ENCODE measurements around the gene VSIR.

The VSIR gene

GRCh38 chr10:71727105-71727737 is 46.1 kb downstream of the VSIR start:
- DNase-seq = no peak

- DNase-seq = no peak
Observed at GRCh38 chr10:71726580-71727104, 46.7 kb downstream of the VSIR start.

GRCh38 chr10:71725998-71726579 is 47.2 kb downstream of the VSIR start:
- DNase-seq = no peak

- no peak for DNase-seq
Observed at GRCh38 chr10:71725249-71725648, 48.1 kb downstream of the VSIR start.

GRCh38 chr10:71724539-71724938 is 48.8 kb downstream of the VSIR start:
- no peak for DNase-seq

- DNase-seq = no peak
Observed at GRCh38 chr10:71723311-71723710, 50.0 kb downstream of the VSIR start.

GRCh38 chr10:71722849-71723248 is 50.5 kb downstream of the VSIR start:
- no peak for DNase-seq

GRCh38 chr10:71721313-71721712 is 52.0 kb downstream of the VSIR start:
- no peak for DNase-seq

GRCh38 chr10:71720288-71720687 is 53.0 kb downstream of the VSIR start:
- no peak for DNase-seq

GRCh38 chr10:71719464-71720201 is 53.7 kb downstream of the VSIR start, which contains the start of gene C10orf105:
Gene C10orf105 (minus strand): TSS chr10:71719778. CDS start chr10:71716337, 3,441 bp downstream.
- no peak for DNase-seq

GRCh38 chr10:71719042-71719441 is 54.3 kb downstream of the VSIR start:
- DNase-seq = no peak

- no peak for DNase-seq
Observed at GRCh38 chr10:71718165-71718698, 55.1 kb downstream of the VSIR start.

- DNase-seq = no peak
Observed at GRCh38 chr10:71717551-71717951, 55.8 kb downstream of the VSIR start.

GRCh38 chr10:71717056-71717455 is 56.3 kb downstream of the VSIR start:
- DNase-seq = no peak

GRCh38 chr10:71716426-71716825 is 56.9 kb downstream of the VSIR start:
- no peak for DNase-seq

GRCh38 chr10:71715860-71716259 is 57.5 kb downstream of the VSIR start:
- DNase-seq = no peak

- no peak for DNase-seq
Observed at GRCh38 chr10:71715026-71715425, 58.3 kb downstream of the VSIR start.

- no peak for DNase-seq
Observed at GRCh38 chr10:71714592-71714991, 58.7 kb downstream of the VSIR start.

GRCh38 chr10:71714031-71714410 is 59.3 kb downstream of the VSIR start:
- no peak for DNase-seq

- no peak for DNase-seq
Observed at GRCh38 chr10:71713135-71714030, 59.9 kb downstream of the VSIR start.

GRCh38 chr10:71712572-71713134 is 60.7 kb downstream of the VSIR start:
- DNase-seq = no peak

- no peak for DNase-seq
Observed at GRCh38 chr10:71712170-71712569, 61.1 kb downstream of the VSIR start.
